Neural progenitor cell (in vitro differentiated cells): ENCODE results near the gene KRT6C. TPM values are rescaled to one million over a fixed set of nuclear protein-coding genes. Genes with fewer than 3 reads are reported as not detected.

Experiments
- DNase-seq: peaks from one replicate; pipeline ENCODE4 v3.0.0-alpha.2; 2016; ENCODE audit warnings: low spot score
- H2AFZ ChIP-seq: fragments of 200-600 bp; sonication (generic); replicated peaks from 2 replicates; pipeline ENCODE4 v1.6.1; 2016; ENCODE audit warnings: antibody characterized with exemption
- H3F3A ChIP-seq: fragments of 200-600 bp; sonication (generic); 2 replicates; pipeline ENCODE4 v1.6.1; 2016; ENCODE audit warnings: antibody characterized with exemption, low read depth
- H3K27ac ChIP-seq: fragments of 200-600 bp; sonication (generic); 2 replicates; pipeline ENCODE4 v1.5.1; 2016; ENCODE audit warnings: mild to moderate bottlenecking
- H3K27me3 ChIP-seq: fragments of 200-600 bp; sonication (generic); 2 replicates; pipeline ENCODE4 v1.6.1; 2016; ENCODE audit warnings: mild to moderate bottlenecking, moderate library complexity
- H3K36me3 ChIP-seq: fragments of 200-600 bp; sonication (generic); 2 replicates; pipeline ENCODE4 v1.5.1; 2016
- H3K4me1 ChIP-seq: fragments of 200-600 bp; sonication (generic); 2 replicates; pipeline ENCODE4 v1.6.1; 2016; ENCODE audit warnings: mixed run types
- H3K4me2 ChIP-seq: fragments of 200-600 bp; sonication (generic); 2 replicates; pipeline ENCODE4 v1.6.1; 2016
- H3K4me3 ChIP-seq: fragments of 200-600 bp; sonication (generic); 2 replicates; pipeline ENCODE4 v1.5.1; 2016
- H3K79me2 ChIP-seq: fragments of 200-600 bp; sonication (generic); 2 replicates; pipeline ENCODE4 v1.6.1; 2016; ENCODE audit warnings: low read depth
- H3K9ac ChIP-seq: fragments of 200-600 bp; sonication (generic); 2 replicates; pipeline ENCODE4 v1.6.1; 2016
- H3K9me3 ChIP-seq: fragments of 200-600 bp; sonication (generic); 2 replicates; pipeline ENCODE4 v1.5.1; 2016; ENCODE audit warnings: low read depth
- H4K20me1 ChIP-seq: fragments of 200-600 bp; sonication (generic); 2 replicates; pipeline ENCODE4 v1.6.1; 2016; ENCODE audit warnings: low read depth
- H3K27ac Mint-ChIP-seq: 3 replicates; pipeline ENCODE4 v1.8.0; 2021; ENCODE audit warnings: mixed read lengths
- H3K27me3 Mint-ChIP-seq: 2 replicates; pipeline ENCODE4 v1.8.0; 2022; ENCODE audit warnings: low read depth, mild to moderate bottlenecking, inconsistent platforms, moderate library complexity, mixed read lengths; ENCODE audit not compliant: insufficient read depth
- H3K36me3 Mint-ChIP-seq: 3 replicates; pipeline ENCODE4 v1.8.0; 2021; ENCODE audit warnings: mixed read lengths
- H3K4me1 Mint-ChIP-seq: 3 replicates; pipeline ENCODE4 v1.8.0; 2021; ENCODE audit warnings: mixed read lengths
- H3K4me3 Mint-ChIP-seq: 3 replicates; pipeline ENCODE4 v1.8.0; 2021; ENCODE audit warnings: mild to moderate bottlenecking, moderate library complexity, mixed read lengths
- H3K9me3 Mint-ChIP-seq: 3 replicates; pipeline ENCODE4 v1.8.0; 2020; ENCODE audit warnings: mixed read lengths
- EZH2 ChIP-seq: fragments of 200-600 bp; sonication (generic); IDR thresholded peaks from 2 replicates; pipeline ENCODE4 v1.6.1; 2017; ENCODE audit warnings: antibody characterized with exemption, mild to moderate bottlenecking, moderate library complexity
- EZH2phosphoT487 ChIP-seq: fragments of 200-600 bp; sonication (generic); IDR thresholded peaks from 2 replicates; pipeline ENCODE4 v1.6.1; 2017; ENCODE audit warnings: antibody characterized with exemption
- total RNA-seq: library from RNA; depleted of rRNA; stranded (reverse); fragments of >200 nt; gene quantifications from 2 replicates; pipeline ENCODE4 v1.2.3, GENCODE V29; 2015; ENCODE audit warnings: low replicate concordance
- TF ChIP-seq, protein P1 (sequence below): fragments of 200-600 bp; sonication (generic); IDR thresholded peaks from 2 replicates; pipeline ENCODE4 v1.5.1; 2017; ENCODE audit warnings: antibody characterized with exemption, mild to moderate bottlenecking

The KRT6C gene
- total RNA-seq, 1 donor from 2014 or later = not detected

DNA sequence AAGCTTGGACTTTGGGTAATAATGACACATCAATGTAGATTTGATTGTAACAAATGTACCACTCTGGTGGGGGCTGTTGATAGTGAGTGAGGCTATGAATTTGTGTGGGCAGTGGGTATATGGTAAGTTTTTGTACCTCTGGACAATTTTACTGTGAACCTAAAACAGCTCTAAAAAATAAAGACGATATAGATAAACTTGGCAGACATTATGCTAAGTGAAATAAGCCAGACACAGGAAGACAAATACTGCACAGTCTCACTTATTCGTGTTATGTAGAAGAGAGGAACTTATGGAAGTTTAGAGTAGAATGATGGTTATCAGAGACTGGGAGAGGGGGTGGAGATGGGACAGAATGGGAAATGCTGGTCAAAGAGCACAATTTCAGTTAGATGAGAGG lies 8.7 kb downstream of the KRT6C start:
- Histone ChIP-seq H3K4me1 (no peaks in the 10 kb centered on the region), H3K9me3 (no peaks in the 10 kb centered on the region), H3K27ac (no peak overlapping the region), H3K4me2 (no peak overlapping the region), H2AFZ (no peak overlapping the region), H3F3A (no peaks in the 10 kb centered on the region), H3K79me2 (no peaks in the 10 kb centered on the region), H4K20me1 (no peaks in the 10 kb centered on the region), H3K4me3 (no peak overlapping the region), H3K27me3 (no peaks in the 10 kb centered on the region), H3K9ac (no peak overlapping the region), H3K36me3 (no peaks in the 10 kb centered on the region)
- no peaks in the 10 kb centered on the region for H3K4me1 Mint-ChIP-seq
- no peaks in the 10 kb centered on the region for H3K9me3 Mint-ChIP-seq
- no peak overlapping the region for H3K27ac Mint-ChIP-seq
- TF ChIP-seq EZH2 = no peak
- TF ChIP-seq, protein P1, sequence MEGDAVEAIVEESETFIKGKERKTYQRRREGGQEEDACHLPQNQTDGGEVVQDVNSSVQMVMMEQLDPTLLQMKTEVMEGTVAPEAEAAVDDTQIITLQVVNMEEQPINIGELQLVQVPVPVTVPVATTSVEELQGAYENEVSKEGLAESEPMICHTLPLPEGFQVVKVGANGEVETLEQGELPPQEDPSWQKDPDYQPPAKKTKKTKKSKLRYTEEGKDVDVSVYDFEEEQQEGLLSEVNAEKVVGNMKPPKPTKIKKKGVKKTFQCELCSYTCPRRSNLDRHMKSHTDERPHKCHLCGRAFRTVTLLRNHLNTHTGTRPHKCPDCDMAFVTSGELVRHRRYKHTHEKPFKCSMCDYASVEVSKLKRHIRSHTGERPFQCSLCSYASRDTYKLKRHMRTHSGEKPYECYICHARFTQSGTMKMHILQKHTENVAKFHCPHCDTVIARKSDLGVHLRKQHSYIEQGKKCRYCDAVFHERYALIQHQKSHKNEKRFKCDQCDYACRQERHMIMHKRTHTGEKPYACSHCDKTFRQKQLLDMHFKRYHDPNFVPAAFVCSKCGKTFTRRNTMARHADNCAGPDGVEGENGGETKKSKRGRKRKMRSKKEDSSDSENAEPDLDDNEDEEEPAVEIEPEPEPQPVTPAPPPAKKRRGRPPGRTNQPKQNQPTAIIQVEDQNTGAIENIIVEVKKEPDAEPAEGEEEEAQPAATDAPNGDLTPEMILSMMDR = no peak
- no peak for TF ChIP-seq EZH2phosphoT487
- no peak overlapping the region for H3K4me3 Mint-ChIP-seq
- H3K27me3 Mint-ChIP-seq = peaks cover 2% of the 10 kb centered on the region
- H3K36me3 Mint-ChIP-seq = no peaks in the 10 kb centered on the region
- no peak for DNase-seq

DNA sequence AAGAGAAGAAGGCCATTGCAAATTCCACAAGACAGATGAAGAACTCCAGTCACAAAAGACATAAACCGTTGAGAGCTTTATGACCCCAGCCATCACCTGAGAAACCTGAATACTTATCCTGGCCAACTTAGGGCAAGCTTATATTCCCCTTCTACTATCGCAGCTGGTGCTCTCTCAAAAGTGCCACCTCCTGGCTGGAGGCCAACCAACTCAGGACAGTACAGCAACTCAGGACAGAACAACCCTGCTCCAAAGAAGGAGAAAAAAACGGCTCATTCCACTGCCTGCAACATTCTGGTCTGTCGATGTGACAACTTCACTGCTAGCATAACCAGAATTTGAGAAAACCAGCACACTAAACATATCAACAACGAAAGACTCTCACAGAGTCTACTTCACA lies 11.9 kb downstream of the KRT6C start:
- H2AFZ ChIP-seq = no peak overlapping the region
- no peak for DNase-seq
- H3K36me3 Mint-ChIP-seq = no peaks in the 10 kb centered on the region
- H3K4me3 ChIP-seq = no peak overlapping the region
- no peaks in the 10 kb centered on the region for H3K36me3 ChIP-seq
- H3K4me1 ChIP-seq = no peaks in the 10 kb centered on the region
- TF ChIP-seq, protein P1 = no peak
- TF ChIP-seq EZH2phosphoT487 = no peak
- no peak for TF ChIP-seq EZH2
- no peaks in the 10 kb centered on the region for H3K79me2 ChIP-seq
- H3K27me3 Mint-ChIP-seq = no peaks in the 10 kb centered on the region
- H4K20me1 ChIP-seq = no peaks in the 10 kb centered on the region
- no peaks in the 10 kb centered on the region for H3K9me3 ChIP-seq
- H3K27ac Mint-ChIP-seq = no peak overlapping the region
- no peaks in the 10 kb centered on the region for H3K27me3 ChIP-seq
- no peaks in the 10 kb centered on the region for H3K4me1 Mint-ChIP-seq
- H3K9ac ChIP-seq = no peak overlapping the region
- H3K4me2 ChIP-seq = no peak overlapping the region
- no peaks in the 10 kb centered on the region for H3K9me3 Mint-ChIP-seq
- no peak overlapping the region for H3K27ac ChIP-seq
- no peak overlapping the region for H3K4me3 Mint-ChIP-seq
- H3F3A ChIP-seq = no peaks in the 10 kb centered on the region

DNA sequence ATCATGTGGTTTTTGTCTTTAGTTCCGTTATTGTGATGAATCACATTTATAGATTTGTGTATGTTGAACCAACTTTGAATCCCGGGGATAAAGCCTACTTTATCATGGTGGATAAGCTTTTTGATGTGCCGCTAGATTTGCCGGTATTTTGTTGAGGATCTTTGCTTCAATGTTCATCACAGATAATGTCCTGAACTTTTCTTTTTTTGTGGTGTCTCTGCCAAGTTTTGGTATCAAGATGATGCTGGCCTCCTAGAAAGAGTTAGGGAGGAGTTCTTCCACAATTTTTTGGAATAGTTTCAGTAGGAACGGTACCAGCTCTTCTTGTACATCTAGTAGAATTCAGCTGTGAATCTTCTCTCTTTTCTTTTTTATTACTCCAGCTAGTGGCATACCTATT lies 14.7 kb downstream of the KRT6C start:
- Histone ChIP-seq H3F3A (no peaks in the 10 kb centered on the region), H2AFZ (no peak overlapping the region), H3K79me2 (no peaks in the 10 kb centered on the region), H3K4me3 (no peak overlapping the region), H3K27me3 (no peaks in the 10 kb centered on the region), H3K4me2 (no peak overlapping the region), H3K4me1 (peaks cover 5% of the 10 kb centered on the region), H3K9ac (no peak overlapping the region), H3K27ac (no peak overlapping the region), H3K9me3 (no peaks in the 10 kb centered on the region), H3K36me3 (no peaks in the 10 kb centered on the region), H4K20me1 (no peaks in the 10 kb centered on the region)
- no peak for DNase-seq
- no peaks in the 10 kb centered on the region for H3K9me3 Mint-ChIP-seq
- peaks cover 7% of the 10 kb centered on the region for H3K4me1 Mint-ChIP-seq
- H3K4me3 Mint-ChIP-seq = no peak overlapping the region
- no peak overlapping the region for H3K27ac Mint-ChIP-seq
- no peak for TF ChIP-seq EZH2
- TF ChIP-seq, protein P1 = no peak
- no peak for TF ChIP-seq EZH2phosphoT487
- H3K27me3 Mint-ChIP-seq = peaks cover 5% of the 10 kb centered on the region
- no peaks in the 10 kb centered on the region for H3K36me3 Mint-ChIP-seq

DNA sequence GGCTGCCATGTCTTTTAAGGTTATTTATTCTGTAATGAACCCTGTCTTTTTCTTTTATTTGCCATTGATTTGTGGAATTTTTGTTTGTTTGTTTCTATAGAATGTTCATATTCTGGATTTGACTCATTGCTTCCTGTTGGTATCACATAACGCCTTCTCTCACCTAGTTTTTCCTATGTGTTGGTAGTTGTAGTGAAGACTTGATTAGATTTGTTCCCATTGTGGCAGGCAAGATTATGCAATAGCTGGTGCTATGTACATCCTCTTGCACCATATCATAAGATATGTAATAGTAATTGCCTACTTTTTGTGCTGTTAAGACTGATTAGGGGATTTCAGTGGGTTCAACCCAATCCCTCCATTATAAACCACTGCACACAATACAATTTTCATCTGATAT lies 17.8 kb downstream of the KRT6C start:
- H3K4me1 ChIP-seq = peaks cover 5% of the 10 kb centered on the region
- no peaks in the 10 kb centered on the region for H3K36me3 ChIP-seq
- no peak for TF ChIP-seq EZH2phosphoT487
- no peak overlapping the region for H3K4me3 Mint-ChIP-seq
- no peak overlapping the region for H3K4me2 ChIP-seq
- no peaks in the 10 kb centered on the region for H3K79me2 ChIP-seq
- no peaks in the 10 kb centered on the region for H3K27me3 ChIP-seq
- no peaks in the 10 kb centered on the region for H3K36me3 Mint-ChIP-seq
- H3K9me3 ChIP-seq = no peaks in the 10 kb centered on the region
- H3K4me3 ChIP-seq = no peak overlapping the region
- H3K9me3 Mint-ChIP-seq = no peaks in the 10 kb centered on the region
- no peaks in the 10 kb centered on the region for H3F3A ChIP-seq
- no peak overlapping the region for H3K27ac Mint-ChIP-seq
- H4K20me1 ChIP-seq = no peaks in the 10 kb centered on the region
- peaks cover 7% of the 10 kb centered on the region for H3K27me3 Mint-ChIP-seq
- peaks cover 7% of the 10 kb centered on the region for H3K4me1 Mint-ChIP-seq
- H3K27ac ChIP-seq = no peak overlapping the region
- H2AFZ ChIP-seq = no peak overlapping the region
- H3K9ac ChIP-seq = no peak overlapping the region
- DNase-seq = no peak
